ENCODE measurements around the gene ATG4B. TPM values are rescaled to one million over a fixed set of nuclear protein-coding genes. Genes with fewer than 3 reads are reported as not detected.

Gene ATG4B
- total and polyA plus RNA-seq, 2 donors (not counting 3 experiments of a cell fraction or from before 2014, with no cell fraction given) = 83.6 to 113 TPM

- Histone ChIP-seq H3K79me2 (ENCODE audit: control insufficient read depth, insufficient read depth, low read length) (no peaks in the 10 kb centered on the region), H3K4me2 (ENCODE audit: insufficient read depth, low read length) (no peak overlapping the region), H4K20me1 (replicated peaks; ENCODE audit: control insufficient read depth, extremely low read depth, insufficient read depth, low read length) (no peaks in the 10 kb centered on the region), H3K9me3 (replicated peaks; ENCODE audit: control insufficient read depth, insufficient read depth, low read length) (no peaks in the 10 kb centered on the region), H3K27ac (ENCODE audit: insufficient read depth, low read depth, low read length) (no peak overlapping the region), H3K4me3 (replicated peaks in 1 of 3; ENCODE audit: insufficient read depth in 1 of 3, low read depth in 1 of 3, low read length in 3 of 3) (no peak overlapping the region), H2AFZ (ENCODE audit: low read depth, low read length) (no peak overlapping the region), H3K9ac (replicated peaks; ENCODE audit: extremely low read depth, insufficient read depth, low read length) (no peak overlapping the region), H3K36me3 (ENCODE audit: control insufficient read depth in 2 of 2, extremely low read depth in 1 of 2, insufficient read depth in 2 of 2, low read length in 2 of 2) (peaks cover 0 to 21% of the 10 kb centered on the region in 2 experiments), H3K27me3 (ENCODE audit: control insufficient read depth in 2 of 2, insufficient read depth in 2 of 2, low read length in 2 of 2) (no peaks in the 10 kb centered on the region), H3K9me1 (replicated peaks; ENCODE audit: control insufficient read depth, extremely low read depth, insufficient read depth, low read length) (no peaks in the 10 kb centered on the region), H3K4me1 (ENCODE audit: control insufficient read depth, extremely low read depth, insufficient read depth, low read length) (no peaks in the 10 kb centered on the region)
- intact Hi-C loops (cut with micrococcal nuclease) (no loop called here), dilution Hi-C loops (cut with MboI; ENCODE audit: extremely low pct_ligation_motif_present, low sequenced_read_pairs) (no loop called here)
- TF ChIP-seq CTCF (IDR thresholded peaks at IDR 0.05; ENCODE audit: extremely low read depth in 1 of 2, insufficient read depth in 1 of 2, low read depth in 1 of 2, low read length in 2 of 2) (no peak), FOS (IDR thresholded peaks at IDR 0.05; ENCODE audit: borderline replicate concordance, insufficient read depth, low read length) (no peak), POLR2AphosphoS5 (IDR thresholded peaks at IDR 0.05; ENCODE audit: insufficient read depth, low read depth, low read length) (no peak), JUN (IDR thresholded peaks at IDR 0.05; ENCODE audit: borderline replicate concordance, insufficient read depth, insufficient read length, low read depth) (no peak), EZH2 (IDR thresholded peaks at IDR 0.05; ENCODE audit: borderline replicate concordance, low read depth, low read length, severe bottlenecking) (no peak), GATA2 (IDR thresholded peaks at IDR 0.05; ENCODE audit: insufficient read depth, insufficient read length, low read depth, low read length) (no peak), MYC (IDR thresholded peaks at IDR 0.05; ENCODE audit: low read depth, low read length) (no peak), POLR2A (IDR thresholded peaks at IDR 0.05; ENCODE audit: low read depth, low read length) (no peak)
- TF ChIP-seq, protein P1, sequence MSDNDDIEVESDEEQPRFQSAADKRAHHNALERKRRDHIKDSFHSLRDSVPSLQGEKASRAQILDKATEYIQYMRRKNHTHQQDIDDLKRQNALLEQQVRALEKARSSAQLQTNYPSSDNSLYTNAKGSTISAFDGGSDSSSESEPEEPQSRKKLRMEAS (IDR thresholded peaks at IDR 0.05; ENCODE audit: insufficient read depth, insufficient read length) = no peak
- FAIRE-seq (no peak), DNase-seq (ENCODE audit: low read depth, low spot score) (no peak)
- no TSS peak for BruUV-seq (replicated peaks)
- ChIA-PET CTCF (no interaction called here), POLR2A (no interaction called here)
These were observed 85.5 kb downstream of the ATG4B start for GRCh38 chr2:241722896-241723454.

Other genes starting within 250 kb of the ATG4B start
- gene STK25, start 129.1 kb upstream of the ATG4B start, total RNA-seq = 236 and 286 TPM in 2 replicates
- 715 and 879 TPM in 2 replicates for gene STK25, start 129.1 kb upstream of the ATG4B start, polyA plus RNA-seq
- 52.4 and 76.0 TPM in 2 replicates for gene BOK, start 78.9 kb upstream of the ATG4B start, total RNA-seq
- 95.5 and 132 TPM in 2 replicates for gene BOK, start 78.9 kb upstream of the ATG4B start, polyA plus RNA-seq
- gene THAP4, start 535 bp upstream of the ATG4B start, total RNA-seq = 47.4 and 49.0 TPM in 2 replicates
- 45.4 and 51.2 TPM in 2 replicates for gene THAP4, start 535 bp upstream of the ATG4B start, polyA plus RNA-seq
- 91.9 and 104 TPM in 2 replicates for gene DTYMK, start 49.1 kb downstream of the ATG4B start, total RNA-seq
- 61.6 and 67.0 TPM in 2 replicates for gene DTYMK, start 49.1 kb downstream of the ATG4B start, polyA plus RNA-seq
- gene ING5, start 64.3 kb downstream of the ATG4B start, total RNA-seq = 24.5 and 30.5 TPM in 2 replicates
- 32.4 and 33.4 TPM in 2 replicates for gene ING5, start 64.3 kb downstream of the ATG4B start, polyA plus RNA-seq
- gene D2HGDH, start 96.9 kb downstream of the ATG4B start, total RNA-seq = 22.3 and 27.9 TPM in 2 replicates
- 22.3 and 34.5 TPM in 2 replicates for gene D2HGDH, start 96.9 kb downstream of the ATG4B start, polyA plus RNA-seq
- 0.23 TPM in 1 of 2 replicates, not detected in the other for gene GAL3ST2, start 139.1 kb downstream of the ATG4B start, total RNA-seq
- not detected in 2 replicates for gene GAL3ST2, start 139.1 kb downstream of the ATG4B start, polyA plus RNA-seq
- not detected in 2 replicates for gene NEU4, start 171.5 kb downstream of the ATG4B start, total RNA-seq
- not detected in 2 replicates for gene NEU4, start 171.5 kb downstream of the ATG4B start, polyA plus RNA-seq
- not detected in 2 replicates for gene PDCD1, start 221.2 kb downstream of the ATG4B start, total RNA-seq
- not detected in 2 replicates for gene PDCD1, start 221.2 kb downstream of the ATG4B start, polyA plus RNA-seq
- gene RTP5, start 232.0 kb downstream of the ATG4B start, total RNA-seq = not detected in 2 replicates
- not detected in 2 replicates for gene RTP5, start 232.0 kb downstream of the ATG4B start, polyA plus RNA-seq